Measurements from ENCODE around the gene TRIM63.

- TF ChIP-seq CTBP1 (IDR thresholded peaks at IDR 0.05; ENCODE audit: borderline replicate concordance) (no peak), POLR2A (conservative IDR thresholded peaks at IDR 0.05) (no peak)
Observed at GRCh38 chr1:26058052-26058595, 9.3 kb downstream of the TRIM63 start.
